Ovary (tissue), 3 donors: ENCODE data around the gene USH2A.

Source experiments
- EP300 ChIP-seq: sonication (generic); formaldehyde crosslinking; IDR thresholded peaks from one replicate; pipeline ENCODE4 v1.6.1; 2017; ENCODE audit warnings: antibody characterized with exemption
- POLR2A ChIP-seq: fragments of 450-650 bp; IDR thresholded peaks from one replicate; pipeline ENCODE4 v1.6.1; 2017; ENCODE audit warnings: antibody characterized with exemption, mild to moderate bottlenecking, moderate library complexity
- TF ChIP-seq, protein P1 (sequence below), 3 donors: fragments of 450-650 bp in 2 of 3; fragments of 200-600 bp in 1 of 3; IDR thresholded peaks; one replicate each; pipeline versions ENCODE4 v1.5.1 to v1.8.0; 2016 to 2022; ENCODE audit warnings: antibody characterized with exemption in 3 of 3, mild to moderate bottlenecking in 1 of 3
- donor health status: DM: no; HTN: no; CAD: no.

GRCh38 chr1:215657047-215657446 is 766.2 kb downstream of the USH2A start:
- TF ChIP-seq, protein P1, sequence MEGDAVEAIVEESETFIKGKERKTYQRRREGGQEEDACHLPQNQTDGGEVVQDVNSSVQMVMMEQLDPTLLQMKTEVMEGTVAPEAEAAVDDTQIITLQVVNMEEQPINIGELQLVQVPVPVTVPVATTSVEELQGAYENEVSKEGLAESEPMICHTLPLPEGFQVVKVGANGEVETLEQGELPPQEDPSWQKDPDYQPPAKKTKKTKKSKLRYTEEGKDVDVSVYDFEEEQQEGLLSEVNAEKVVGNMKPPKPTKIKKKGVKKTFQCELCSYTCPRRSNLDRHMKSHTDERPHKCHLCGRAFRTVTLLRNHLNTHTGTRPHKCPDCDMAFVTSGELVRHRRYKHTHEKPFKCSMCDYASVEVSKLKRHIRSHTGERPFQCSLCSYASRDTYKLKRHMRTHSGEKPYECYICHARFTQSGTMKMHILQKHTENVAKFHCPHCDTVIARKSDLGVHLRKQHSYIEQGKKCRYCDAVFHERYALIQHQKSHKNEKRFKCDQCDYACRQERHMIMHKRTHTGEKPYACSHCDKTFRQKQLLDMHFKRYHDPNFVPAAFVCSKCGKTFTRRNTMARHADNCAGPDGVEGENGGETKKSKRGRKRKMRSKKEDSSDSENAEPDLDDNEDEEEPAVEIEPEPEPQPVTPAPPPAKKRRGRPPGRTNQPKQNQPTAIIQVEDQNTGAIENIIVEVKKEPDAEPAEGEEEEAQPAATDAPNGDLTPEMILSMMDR (IDR thresholded peaks at IDR 0.05): no peak
- TF ChIP-seq POLR2A (no peak), EP300 (no peak)
